HCT116 (cell line): ENCODE measurements around the gene OLFML3.

Source experiments
- EGR1 ChIP-seq: IDR thresholded peaks from 2 replicates; pipeline ENCODE4 v1.6.1; 2012; ENCODE audit warnings: low read depth
- EZH2 ChIP-seq: fragments of 200-600 bp; sonication (generic); IDR thresholded peaks from 2 replicates; pipeline ENCODE4 v1.6.1; 2017; ENCODE audit warnings: antibody characterized with exemption, mixed run types
- POLR2AphosphoS5 ChIP-seq: IDR thresholded peaks from 2 replicates; pipeline ENCODE4 v1.6.1; 2011; ENCODE audit warnings: mild to moderate bottlenecking, low read depth, low read length, moderate library complexity
- TCF7L2 ChIP-seq: IDR thresholded peaks from 2 replicates; pipeline ENCODE4 v1.7.0; 2011; ENCODE audit warnings: borderline replicate concordance, inconsistent platforms; ENCODE audit not compliant: insufficient read depth, insufficient read length; ENCODE audit errors: extremely low read depth
- YY1 ChIP-seq: IDR thresholded peaks from 2 replicates; pipeline ENCODE4 v1.6.1; 2011; ENCODE audit warnings: low read length, low read depth, moderate library complexity, mild to moderate bottlenecking; ENCODE audit not compliant: insufficient replicate concordance; ENCODE audit errors: extremely low read depth
- TF ChIP-seq, protein P1 (sequence below): IDR thresholded peaks from 2 replicates; pipeline ENCODE4 v1.6.1; 2012; ENCODE audit warnings: low read depth
- TF ChIP-seq, protein P2 (sequence below), 3 experiments: fragments of 200-600 bp in 1 of 3; sonication (generic) in 1 of 3; IDR thresholded peaks in 2 of 3; conservative IDR thresholded peaks in 1 of 3; 2 replicates each; pipeline ENCODE4 v1.5.1; 2012 to 2017; ENCODE audit warnings: low read depth in 2 of 3, low read length in 2 of 3, antibody characterized with exemption in 1 of 3, borderline replicate concordance in 1 of 3, control low read depth in 1 of 3, mild to moderate bottlenecking in 1 of 3, mixed read lengths in 1 of 3, mixed run types in 1 of 3, moderate library complexity in 1 of 3; ENCODE audit not compliant: insufficient read depth in 1 of 3
- TF ChIP-seq, protein P3 (sequence below): IDR thresholded peaks from 2 replicates; pipeline ENCODE4 v1.6.1; 2012

DNA sequence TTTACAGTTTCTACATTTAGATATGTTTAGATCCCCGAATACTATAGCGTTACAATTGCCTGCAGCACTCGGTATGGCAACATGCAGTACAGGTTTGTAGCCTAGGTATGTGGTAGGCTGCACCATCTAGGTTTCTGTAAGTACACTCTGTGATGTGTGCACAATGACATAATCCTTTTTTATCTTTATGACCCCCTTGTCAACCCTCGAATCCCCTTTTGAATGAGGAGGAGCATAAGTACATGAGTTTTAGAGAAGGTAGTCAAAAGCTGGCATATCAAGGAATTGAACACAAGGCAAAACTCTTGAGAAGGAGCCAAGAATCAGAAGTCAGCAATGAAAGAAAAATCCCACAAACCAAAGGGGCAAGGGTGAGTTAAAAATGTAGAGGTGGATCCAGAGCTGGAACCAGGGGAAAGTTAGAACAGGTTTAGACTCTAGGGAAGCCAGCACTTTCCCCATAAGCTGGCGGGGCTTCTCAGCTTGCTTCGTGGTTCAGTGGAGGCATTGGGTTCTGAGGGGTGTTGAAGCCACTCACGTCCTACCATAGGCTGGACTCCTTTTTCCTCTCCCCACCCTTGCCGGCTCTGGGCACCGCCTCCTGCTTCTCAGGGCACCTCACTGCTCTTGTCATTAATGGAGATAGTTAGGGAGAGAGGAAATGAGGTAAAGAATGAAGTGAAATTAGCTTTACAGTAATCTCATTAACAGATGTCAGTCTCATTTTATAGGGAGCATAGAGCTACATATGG is 31.3 kb downstream of the OLFML3 start:
- TF ChIP-seq, protein P1, sequence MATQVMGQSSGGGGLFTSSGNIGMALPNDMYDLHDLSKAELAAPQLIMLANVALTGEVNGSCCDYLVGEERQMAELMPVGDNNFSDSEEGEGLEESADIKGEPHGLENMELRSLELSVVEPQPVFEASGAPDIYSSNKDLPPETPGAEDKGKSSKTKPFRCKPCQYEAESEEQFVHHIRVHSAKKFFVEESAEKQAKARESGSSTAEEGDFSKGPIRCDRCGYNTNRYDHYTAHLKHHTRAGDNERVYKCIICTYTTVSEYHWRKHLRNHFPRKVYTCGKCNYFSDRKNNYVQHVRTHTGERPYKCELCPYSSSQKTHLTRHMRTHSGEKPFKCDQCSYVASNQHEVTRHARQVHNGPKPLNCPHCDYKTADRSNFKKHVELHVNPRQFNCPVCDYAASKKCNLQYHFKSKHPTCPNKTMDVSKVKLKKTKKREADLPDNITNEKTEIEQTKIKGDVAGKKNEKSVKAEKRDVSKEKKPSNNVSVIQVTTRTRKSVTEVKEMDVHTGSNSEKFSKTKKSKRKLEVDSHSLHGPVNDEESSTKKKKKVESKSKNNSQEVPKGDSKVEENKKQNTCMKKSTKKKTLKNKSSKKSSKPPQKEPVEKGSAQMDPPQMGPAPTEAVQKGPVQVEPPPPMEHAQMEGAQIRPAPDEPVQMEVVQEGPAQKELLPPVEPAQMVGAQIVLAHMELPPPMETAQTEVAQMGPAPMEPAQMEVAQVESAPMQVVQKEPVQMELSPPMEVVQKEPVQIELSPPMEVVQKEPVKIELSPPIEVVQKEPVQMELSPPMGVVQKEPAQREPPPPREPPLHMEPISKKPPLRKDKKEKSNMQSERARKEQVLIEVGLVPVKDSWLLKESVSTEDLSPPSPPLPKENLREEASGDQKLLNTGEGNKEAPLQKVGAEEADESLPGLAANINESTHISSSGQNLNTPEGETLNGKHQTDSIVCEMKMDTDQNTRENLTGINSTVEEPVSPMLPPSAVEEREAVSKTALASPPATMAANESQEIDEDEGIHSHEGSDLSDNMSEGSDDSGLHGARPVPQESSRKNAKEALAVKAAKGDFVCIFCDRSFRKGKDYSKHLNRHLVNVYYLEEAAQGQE: no peak
- TF ChIP-seq EZH2 (no peak), TCF7L2 (no peak), POLR2AphosphoS5 (no peak), EGR1 (no peak), YY1 (no peak)
- TF ChIP-seq, protein P2, sequence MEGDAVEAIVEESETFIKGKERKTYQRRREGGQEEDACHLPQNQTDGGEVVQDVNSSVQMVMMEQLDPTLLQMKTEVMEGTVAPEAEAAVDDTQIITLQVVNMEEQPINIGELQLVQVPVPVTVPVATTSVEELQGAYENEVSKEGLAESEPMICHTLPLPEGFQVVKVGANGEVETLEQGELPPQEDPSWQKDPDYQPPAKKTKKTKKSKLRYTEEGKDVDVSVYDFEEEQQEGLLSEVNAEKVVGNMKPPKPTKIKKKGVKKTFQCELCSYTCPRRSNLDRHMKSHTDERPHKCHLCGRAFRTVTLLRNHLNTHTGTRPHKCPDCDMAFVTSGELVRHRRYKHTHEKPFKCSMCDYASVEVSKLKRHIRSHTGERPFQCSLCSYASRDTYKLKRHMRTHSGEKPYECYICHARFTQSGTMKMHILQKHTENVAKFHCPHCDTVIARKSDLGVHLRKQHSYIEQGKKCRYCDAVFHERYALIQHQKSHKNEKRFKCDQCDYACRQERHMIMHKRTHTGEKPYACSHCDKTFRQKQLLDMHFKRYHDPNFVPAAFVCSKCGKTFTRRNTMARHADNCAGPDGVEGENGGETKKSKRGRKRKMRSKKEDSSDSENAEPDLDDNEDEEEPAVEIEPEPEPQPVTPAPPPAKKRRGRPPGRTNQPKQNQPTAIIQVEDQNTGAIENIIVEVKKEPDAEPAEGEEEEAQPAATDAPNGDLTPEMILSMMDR (IDR thresholded peaks at IDR 0.05 in 2 of 3, conservative IDR thresholded peaks at IDR 0.05 in 1 of 3; ENCODE audit: borderline replicate concordance in 1 of 3, insufficient read depth in 1 of 3, low read depth in 2 of 3, low read length in 2 of 3): no peak
- TF ChIP-seq, protein P3, sequence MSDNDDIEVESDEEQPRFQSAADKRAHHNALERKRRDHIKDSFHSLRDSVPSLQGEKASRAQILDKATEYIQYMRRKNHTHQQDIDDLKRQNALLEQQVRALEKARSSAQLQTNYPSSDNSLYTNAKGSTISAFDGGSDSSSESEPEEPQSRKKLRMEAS: no peak
